IPS-NIHi11 (cell line): ENCODE results near the gene QSOX2.

Experiments
- DNase-seq: peaks from one replicate; pipeline ENCODE4 v3.0.0; 2012; ENCODE audit warnings: mixed read lengths, low spot score

Gene QSOX2

DNA sequence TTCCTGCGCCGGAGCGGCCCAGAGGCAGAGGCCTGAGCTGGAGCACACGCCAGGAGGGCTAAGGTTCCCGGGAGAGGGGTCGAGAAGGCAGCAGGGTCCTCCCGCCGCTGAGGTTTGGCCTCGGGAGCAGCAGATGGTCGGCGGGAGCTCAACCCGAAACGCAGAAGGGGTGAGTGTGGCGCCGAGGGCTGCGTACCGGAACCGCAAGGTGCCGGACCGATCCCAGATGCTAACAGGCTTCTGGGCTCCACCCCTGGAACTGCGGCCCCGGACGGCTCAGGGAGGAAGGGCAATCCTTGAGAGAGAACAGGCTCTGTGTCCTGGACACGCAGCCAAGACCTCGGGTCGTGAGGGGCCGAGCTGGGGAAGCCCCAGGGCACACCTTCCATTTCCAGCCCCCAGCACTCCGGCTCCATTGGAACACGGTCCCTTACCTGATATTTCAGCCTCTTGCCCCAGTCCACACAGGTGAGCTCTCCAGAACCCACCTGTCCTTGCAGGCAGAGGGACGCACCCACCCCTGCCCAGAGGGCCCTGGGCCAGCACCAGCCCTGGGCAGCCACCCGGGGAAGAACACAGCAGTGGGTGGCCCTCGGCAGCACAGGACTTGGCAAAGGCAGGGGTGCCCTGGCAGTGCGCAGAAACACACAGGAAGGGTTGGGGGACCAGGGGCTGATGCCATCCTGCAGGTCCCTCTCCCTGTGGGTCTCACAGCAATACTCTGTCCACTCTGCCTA, 42.0 kb downstream of the QSOX2 start:
- DNase-seq: no peak

DNA sequence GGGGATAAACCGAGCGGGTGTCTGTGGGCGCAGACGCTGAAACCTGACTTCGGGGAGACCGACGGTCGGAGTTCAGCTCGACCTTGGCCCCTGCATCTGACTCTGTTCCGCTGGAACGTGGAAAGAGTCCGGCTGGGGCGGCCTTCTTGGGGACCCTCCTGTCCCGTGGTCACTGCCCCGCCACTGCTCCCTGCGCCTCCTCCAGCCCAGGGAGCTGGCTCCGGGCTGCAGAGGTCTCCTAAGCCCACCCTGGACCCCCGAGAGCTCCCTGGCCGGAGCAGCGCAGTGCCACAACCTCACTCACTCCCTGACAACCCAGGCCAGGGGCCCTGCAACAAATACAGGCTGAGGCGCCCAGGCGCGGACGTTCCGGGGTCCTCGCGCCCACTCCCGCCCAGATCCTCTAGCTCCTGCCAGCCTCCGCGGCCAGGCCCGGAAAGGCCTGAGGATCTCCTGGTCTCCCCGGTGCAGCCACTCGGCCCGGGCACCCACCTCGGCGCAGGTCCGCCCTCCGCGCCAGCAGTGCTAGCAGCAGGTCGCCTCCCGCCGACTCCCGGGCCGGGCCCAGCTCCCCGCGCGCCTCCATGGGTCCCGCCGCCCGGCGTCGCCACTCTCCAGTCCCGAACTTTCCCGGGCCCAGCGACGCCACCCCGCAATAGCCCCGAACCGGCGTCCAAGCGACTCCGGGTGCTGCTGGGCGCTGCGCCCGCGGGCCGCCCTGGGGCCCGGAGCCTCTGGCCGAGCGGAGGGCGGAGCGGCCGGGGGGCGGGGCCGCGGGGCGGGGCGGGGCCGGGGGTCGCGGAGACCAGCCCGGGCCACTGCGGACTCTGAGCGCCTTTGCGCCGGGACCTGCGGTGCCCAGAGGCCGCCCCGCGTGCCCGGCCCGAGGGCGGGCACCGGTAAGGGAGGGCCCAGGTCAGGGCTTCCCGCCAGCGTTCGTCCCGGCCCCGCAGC, 42.9 kb downstream of the QSOX2 start:
- peak; percentile 76 for DNase-seq

DNA sequence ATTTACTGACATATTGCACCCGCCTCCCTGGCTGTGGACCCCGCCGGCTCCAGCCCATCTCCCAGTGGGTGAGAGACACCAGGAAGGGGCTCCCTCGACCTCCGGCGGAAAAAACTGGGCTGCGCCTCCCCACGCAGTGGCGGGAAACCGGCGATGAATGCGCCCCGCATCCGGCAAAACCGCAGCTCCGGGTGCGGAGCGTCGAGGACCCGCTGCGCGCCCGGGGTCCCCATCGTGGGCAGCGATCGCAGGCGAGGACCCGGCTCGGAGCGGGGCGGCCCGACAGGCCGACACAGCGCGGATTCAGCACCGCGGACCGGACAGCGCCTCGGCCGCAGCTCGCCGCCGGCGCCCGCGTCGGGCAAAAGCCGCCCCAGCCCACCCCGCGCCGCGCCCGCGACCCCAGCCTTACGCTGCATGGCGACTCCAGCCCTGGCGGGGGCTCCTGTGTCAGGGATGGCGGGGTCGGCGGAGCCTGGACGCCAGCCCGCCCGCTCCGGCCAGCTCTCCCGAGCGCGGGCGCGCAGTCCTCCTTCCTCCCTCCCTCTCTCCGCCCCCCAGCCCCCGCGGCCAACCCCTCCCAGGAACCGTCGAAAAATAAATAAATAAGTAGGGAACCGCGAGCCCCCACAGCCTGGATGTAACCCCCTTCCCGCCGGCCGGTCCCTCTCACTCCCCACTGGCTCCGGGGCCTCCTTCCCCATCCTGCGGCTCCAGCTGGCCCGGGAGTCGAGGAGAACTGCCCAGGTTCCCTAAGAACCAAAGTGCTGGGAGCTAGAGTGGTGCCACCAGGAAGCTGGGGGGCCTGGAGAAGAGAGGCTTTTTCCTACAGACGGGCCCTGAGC, 43.8 kb downstream of the QSOX2 start:
- peak; percentile 92 for DNase-seq

DNA sequence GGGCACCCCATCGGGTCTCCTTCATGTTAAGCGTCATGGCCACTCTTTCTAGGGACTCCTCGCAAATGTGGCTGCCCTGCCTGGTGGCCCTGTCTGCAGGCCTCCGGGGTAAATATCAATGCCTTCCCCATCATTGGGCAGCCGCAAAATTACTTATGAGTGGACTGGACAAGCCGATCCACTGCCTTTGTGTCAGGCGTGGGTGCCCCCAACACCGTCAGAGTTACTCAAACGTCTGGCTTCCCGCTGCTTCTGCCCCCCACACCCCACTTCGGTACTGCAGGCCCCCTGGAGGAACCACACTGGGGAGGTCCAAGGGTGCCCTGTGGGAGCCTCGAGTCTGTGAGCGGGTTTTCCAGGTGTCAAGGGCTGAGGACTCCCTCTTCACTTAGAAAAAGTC, 44.4 kb downstream of the QSOX2 start:
- no peak for DNase-seq

DNA sequence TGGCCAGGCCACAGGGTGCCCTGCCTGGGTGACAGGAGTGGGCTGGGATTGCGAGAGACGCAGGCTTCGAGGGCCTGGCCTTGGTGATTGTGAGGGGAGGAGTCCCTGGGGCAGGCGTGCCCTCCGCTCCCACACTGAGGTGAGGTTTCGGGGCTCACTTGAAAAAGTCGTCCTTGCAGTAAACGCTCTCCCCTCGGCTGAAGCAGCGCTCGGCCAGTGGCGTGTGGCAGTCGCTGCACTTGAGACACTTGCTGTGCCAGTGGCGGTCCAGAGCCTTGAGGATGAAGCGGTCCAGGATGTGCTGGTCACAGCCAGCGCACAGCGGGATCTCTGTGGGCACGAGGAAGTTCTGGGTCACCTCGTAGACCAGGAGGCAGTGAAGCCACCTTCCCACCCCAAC, 45.2 kb downstream of the QSOX2 start:
- DNase-seq: no peak

DNA sequence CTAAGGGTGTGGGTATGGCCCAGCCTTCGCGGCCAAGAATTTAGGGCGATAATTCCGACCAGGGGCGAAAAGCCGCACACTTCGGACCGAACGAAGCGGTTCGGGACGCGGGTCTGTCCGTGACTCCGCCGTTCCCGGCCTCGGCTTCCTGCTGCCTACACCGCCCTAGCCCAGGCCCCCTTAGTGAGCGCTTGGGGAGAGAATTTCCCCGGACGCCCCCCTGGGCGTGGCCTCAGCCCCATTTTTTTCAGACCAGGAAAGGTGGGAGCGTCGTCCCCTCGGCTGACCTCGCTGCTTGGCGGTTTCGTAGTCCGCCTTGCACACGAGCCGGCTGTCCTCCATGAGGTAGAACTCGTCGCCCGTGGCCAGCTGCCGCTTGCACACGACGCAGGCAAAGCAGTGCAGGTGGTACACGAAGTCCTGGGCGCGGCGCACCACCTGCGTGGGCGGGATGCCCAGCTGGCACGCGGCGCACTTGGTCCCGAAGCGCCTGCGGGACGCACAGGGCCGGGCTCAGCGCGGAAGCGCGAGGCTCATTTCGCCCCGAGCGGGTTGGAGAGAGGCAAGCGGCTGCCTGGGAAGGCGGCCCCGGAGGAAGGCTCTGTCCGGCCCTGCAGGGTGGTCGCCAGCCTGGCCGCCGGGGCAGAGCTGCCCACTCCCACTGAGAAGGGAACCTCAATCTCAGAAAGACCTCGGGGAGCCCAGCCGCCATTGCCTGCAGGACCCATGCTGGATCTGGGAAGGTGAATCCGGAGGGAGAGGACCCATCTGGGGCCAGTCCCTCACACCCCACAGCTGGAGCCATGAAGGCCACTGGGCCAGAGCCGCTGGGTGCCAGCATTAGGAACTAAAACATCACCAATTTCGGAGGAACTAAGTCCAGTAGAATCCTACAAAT, 46.0 kb downstream of the QSOX2 start:
- DNase-seq: no peak

DNA sequence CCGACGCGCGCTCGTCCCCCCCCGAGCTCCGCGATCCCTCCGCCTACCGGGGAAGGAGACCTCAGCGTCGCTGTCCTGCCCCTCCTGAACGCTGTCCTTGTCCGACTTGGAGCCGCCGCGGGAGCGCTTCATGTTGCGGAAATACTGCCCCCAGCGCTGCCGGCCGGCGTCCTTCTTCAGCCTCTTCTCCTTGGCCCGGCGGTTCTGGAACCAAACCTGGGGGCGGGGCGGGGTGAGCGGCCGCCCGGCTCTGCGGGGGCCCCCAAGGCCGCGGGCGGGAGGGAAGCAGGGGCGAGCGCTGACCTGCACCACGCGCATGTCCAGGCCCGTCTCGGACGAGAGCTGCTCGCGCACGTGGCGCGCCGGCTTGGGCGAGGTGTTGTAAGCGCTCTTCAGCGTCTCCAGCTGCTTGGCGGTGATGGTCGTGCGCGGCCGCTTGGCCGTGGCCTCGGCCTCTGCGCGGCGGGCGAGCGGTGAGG, 47.0 kb downstream of the QSOX2 start:
- DNase-seq: no peak

DNA sequence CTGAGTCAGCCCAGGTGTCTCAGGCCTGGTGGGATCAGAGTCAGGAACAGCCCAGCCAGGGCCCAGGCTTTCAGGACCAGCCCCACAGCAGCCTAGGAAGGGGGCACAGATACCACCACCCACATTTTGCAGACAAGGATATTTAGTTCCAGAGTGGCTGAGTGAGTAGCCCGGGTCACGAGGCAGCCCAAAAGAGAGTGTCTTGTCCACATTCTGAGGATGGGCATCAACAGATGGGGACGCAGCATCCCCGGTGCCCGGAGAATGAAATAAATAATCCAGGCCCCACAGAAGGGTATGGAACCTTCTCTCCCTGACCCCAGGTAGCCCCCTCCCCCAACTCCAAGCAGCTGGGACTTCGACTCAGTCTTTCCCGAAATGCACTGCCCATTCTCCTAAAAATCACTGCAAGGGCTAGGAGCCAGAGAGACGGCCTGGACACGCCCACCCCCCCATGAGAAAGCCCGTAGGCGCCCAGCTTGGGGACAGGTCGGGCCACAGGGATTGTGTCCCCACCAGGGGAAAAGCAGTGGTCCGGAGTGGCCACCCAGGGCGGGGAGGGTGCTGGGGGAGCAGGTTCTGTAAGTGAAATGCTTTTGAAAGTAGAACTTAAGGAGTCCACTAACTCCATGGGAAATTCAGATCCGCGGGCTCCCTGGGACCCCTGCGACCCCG, 47.5 kb downstream of the QSOX2 start:
- DNase-seq: no peak

DNA sequence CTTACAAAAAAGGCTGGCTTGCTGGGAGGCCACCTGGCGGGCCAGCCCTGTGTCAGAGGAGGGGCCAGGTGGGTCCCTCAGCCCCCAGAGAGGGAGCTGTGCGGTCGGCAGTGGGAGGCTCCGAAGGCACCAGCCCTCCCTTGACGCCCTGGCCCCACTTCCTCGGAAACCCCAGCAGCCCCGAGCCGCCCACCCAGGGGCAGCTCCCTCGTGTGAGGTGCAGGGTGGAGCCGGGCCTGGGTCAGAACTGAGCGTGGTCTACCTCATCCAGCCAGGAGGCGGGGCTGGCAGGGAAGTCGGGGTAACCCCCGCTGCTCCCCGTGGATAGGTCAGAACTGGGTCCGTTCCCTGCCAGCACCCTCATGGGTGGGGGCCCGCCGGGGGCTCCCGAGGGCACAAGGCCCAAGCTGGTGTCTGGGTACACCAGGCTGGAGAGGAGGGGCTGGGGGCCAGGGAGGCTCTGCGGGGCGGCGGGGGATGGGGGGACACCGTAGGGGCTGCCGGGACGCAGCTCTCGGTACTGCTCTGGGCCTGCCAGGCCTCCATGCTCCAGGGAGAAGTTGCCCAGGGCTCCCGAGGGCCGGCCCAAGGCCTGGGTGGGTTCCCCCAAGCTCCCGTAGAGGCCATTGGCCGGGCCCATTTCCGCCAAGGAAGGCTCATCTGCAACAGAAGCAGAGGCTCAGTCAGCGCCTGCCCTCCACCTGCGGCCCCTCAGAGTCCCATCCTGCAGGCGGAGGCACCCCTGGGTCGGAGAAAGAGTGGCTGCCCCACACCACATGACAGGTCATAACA, 48.3 kb downstream of the QSOX2 start:
- DNase-seq: no peak

DNA sequence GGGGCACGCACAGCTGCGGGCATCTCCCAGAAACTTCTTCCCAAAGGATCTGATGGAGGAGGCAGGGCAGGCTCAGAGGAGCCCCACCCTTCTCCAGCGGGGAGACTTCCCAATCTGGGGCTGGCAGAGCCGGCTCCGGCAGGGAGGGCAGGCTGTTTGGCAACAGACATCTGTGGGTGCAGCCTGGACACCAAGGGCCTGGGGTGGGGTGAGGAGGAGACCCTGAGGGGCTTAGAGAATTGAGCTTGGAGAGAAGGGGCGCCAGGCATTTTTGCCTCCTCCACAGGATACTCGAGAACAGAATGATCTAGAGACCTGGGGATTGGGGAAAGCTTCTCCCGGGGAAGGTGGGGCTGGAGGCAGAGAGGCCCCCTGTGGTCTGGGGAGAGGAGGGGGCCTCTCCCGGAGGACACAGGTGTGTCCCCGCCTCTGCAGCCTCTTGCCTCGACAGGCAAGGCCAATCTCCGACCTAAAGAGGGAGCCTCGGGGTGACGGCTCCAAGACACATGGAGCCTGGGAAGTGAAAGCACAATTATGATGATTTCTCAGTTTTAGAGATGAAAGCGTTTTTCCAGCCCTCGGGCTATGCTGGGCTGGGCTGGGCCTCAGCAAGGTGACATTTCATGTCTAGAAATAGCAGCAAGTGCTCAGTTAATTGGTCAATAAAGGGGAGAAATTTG, 49.1 kb downstream of the QSOX2 start:
- DNase-seq: no peak

DNA sequence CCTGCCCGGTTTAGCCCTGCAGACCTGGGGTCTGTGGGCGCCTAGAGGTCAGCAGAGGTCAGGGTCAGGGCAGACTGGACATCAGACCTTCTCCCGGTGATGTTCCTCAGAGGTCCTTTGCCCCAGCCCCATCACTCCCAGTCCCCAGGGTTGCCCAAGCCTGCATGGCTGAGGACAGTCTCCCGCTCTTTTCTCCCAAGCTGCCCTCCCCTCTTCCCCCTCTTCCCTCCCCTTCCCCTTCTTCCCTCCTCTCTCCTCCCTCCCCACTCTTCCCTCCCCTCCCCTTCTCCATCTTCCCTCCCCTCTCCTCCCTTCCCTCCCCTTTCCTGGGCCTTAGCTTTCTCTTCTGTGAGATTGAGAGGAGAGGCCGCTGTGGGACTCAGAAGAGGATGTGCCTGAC, 51.1 kb downstream of the QSOX2 start:
- DNase-seq: no peak

DNA sequence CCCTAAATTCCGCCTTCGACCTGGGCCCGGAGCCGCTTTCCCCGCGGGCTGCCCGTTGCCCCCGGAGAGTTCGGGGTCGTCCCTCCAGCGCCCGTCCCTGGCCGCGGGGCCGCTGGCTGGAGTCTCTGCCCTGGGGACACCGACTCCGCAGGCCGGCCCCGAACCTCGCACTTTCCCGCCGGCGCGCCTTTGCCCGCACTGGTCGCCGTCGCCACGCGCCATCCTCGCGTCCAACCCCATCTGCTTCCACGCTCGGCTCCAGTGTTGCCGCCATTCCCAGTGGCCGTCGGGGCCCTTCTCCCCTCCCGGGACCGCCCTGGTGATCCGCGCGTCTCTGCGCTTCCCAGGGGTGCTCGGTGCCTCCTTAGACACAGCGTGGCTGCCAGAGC, 51.7 kb downstream of the QSOX2 start:
- DNase-seq: no peak

DNA sequence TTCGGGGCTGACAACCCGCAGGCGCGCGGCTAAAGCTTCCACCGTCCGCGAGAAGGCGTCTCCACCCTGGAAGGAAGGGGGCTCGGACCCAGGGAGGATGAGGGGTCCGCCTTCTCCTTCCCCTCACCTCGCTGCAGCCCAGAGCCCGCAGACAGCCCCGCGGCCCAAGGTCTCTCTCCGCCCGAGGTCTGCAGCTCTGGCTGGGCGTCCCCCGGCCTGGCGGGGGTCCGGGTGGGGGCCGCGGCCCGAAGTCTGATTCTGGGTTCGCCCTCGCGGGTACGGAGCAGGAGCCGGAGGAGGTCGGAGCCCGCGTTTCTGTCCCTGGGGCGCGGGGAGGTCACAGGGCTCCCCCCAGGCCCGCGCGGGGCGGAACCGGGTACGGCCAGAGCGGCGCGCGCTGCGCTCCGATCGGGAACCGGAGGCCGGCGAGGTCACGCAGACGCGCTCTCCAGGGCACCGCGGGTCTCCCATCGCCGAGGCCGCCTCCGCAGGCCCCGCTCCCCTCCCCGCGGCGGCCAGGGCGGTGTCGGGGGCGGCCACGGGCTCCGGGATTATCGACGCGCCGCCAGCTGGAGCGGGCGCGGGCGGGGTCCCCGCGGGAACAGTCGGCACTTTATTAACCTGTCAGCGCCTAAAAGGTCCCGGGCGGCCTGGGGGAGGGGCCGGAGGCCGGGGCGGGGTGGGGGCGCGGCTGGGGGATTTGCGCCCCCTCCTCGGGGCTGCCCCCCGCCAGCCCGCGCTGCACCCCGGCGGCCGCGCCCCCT, 52.3 kb downstream of the QSOX2 start:
- DNase-seq: no peak

DNA sequence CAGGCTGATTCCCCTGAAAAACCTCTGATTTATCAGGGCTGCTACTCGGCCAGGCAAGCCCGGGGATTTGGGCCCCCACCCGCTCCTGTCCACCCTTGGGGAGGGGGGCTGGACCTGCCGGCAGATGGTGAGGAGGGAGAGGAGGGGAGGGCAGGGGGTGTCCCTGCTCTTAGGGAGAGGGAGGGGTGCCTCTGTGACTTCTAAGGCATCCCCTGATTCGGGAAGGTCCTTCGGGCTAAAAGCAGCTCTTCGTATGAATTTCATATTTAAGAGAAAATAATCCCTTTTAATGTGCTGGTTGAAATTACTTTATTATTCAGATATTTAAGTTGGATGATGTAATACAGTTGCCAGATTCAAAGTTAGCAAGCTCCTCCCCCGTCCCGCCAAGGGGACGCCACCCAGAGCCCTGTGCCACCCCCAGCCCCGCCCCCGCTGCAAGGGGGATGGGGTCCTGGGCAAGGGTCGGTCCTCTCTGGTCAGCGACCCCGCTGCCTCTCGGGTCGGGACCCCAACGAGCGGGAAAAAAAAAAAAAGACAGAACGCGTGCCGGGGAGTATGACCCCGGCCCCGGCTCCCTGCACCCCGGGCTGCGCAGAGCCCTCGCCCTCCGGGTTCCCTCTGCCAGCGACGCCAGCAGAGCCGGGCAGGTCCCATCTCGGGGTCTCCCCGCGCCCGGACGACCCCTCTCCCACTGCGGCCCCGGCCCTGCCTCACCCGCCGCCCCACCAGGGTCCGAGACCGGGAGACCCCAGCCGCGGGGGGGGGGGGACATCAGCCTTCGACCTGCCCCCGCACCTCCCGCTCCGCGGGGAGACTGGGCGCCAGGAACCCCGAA, 53.1 kb downstream of the QSOX2 start:
- DNase-seq: no peak

DNA sequence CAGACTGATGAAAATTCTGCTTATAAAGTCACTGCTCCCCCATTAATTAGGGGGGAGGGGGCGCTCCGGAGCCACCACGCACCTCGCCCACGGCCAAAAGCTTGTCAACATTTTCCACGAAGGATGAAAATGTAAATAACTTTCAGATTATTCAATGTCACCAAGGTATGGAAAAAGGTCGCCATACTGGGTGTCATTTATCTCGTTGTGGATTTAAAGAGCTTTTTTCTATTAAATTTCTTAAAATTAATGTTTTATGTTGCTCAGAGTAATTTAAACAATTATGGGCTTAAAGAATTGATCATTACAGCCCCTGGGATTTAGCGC, 53.7 kb downstream of the QSOX2 start:
- DNase-seq: no peak

DNA sequence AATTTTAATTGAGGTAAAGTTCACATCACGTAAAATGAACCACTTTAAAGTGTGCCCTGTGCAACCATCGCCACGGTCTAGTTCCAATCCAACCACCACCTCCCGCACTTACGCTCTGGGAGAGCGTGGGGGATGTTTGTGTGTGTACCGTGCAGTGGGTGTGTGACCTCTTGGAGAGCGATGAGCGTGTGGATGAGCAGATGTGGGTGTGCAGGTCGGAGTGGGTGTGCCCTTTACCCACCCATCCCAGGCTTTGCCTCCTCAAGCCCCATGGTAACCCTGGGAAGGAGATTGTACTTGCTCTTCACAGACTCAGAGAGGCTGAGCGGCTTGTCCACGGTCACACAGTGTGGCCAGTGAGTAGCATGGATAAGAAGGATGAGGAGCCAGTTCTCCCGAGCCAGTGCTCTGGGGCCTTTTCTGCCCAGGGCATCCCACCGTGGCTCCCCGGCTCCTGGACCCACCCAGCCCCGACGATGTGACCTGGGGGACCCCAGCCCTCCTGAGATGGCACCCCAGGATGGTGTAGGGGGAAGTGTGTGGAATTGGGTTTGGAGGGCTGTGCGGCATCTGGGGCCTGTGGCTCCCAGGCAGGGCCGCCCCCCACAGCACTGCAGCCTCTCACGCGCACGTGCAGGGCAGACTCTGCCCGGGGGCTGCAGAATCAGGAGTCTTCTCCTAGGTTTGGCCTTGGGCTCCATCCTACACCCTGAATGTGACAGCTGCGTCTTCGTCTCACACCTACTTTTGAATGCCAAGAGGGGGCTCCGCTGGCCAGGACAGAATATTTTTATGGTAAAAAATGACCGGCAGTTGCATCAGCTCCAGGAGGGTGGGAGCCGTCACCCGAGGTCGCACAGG, 54.3 kb downstream of the QSOX2 start:
- DNase-seq: no peak

DNA sequence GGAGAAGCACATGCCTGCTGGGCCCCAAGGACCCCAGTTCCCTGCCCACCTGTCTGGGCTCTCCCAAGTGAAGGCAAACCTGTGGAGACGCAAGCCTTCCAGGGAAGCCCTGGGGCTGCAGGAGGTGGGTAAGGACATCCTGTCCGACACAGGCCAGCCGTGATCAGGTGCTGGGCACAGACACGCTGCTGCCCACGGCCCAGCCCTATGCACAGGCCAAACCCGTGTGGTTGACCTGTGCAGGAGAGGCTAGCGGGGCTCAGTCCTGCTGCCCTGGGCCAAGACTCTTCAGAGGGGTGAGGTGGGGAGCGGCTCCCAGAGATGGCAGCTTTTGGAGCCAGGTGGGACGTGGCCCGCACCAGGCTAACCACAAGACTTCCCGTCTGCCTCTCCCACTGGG, 55.0 kb downstream of the QSOX2 start:
- DNase-seq: no peak
